ENCODE data around the gene MAST4.
"Not testable (repeated sequence)": the region's sequence is repeated elsewhere in the genome, so short reads cannot be mapped to it uniquely, and the experiment has no call there.

MAST4 gene

GRCh38 chr5:67102708-67103107 lies 506.5 kb downstream of the MAST4 start:
- no peak for DNase-seq

- no peak for DNase-seq
These were observed 508.7 kb downstream of the MAST4 start for GRCh38 chr5:67104859-67105258.

GRCh38 chr5:67105270-67105669 lies 509.1 kb downstream of the MAST4 start:
- no peak for DNase-seq

GRCh38 chr5:67106626-67107342 lies 510.6 kb downstream of the MAST4 start:
- DNase-seq = no peak

GRCh38 chr5:67111779-67112178 lies 515.6 kb downstream of the MAST4 start:
- DNase-seq = no peak

GRCh38 chr5:67115246-67115645 lies 519.1 kb downstream of the MAST4 start:
- no peak for DNase-seq

GRCh38 chr5:67115817-67116216 lies 519.6 kb downstream of the MAST4 start:
- DNase-seq = no peak

- DNase-seq = no peak
These were observed 521.9 kb downstream of the MAST4 start for GRCh38 chr5:67118050-67118620.

GRCh38 chr5:67119010-67119409 lies 522.8 kb downstream of the MAST4 start:
- no peak for DNase-seq

GRCh38 chr5:67120032-67120431 lies 523.8 kb downstream of the MAST4 start:
- no peak for DNase-seq

- no peak for DNase-seq
These were observed 527.6 kb downstream of the MAST4 start for GRCh38 chr5:67123819-67124218.

GRCh38 chr5:67124556-67124955 lies 528.4 kb downstream of the MAST4 start:
- no peak for DNase-seq

- DNase-seq = not testable (repeated sequence)
These were observed 531.2 kb downstream of the MAST4 start for GRCh38 chr5:67127347-67127895.

GRCh38 chr5:67129768-67130167 lies 533.6 kb downstream of the MAST4 start:
- DNase-seq = no peak

- DNase-seq = no peak
These were observed 537.0 kb downstream of the MAST4 start for GRCh38 chr5:67133217-67133616.

GRCh38 chr5:67133776-67134175 lies 537.6 kb downstream of the MAST4 start:
- no peak for DNase-seq

- DNase-seq = no peak
These were observed 539.3 kb downstream of the MAST4 start for GRCh38 chr5:67135381-67135984.

- DNase-seq = no peak
These were observed 542.8 kb downstream of the MAST4 start for GRCh38 chr5:67139030-67139429.

GRCh38 chr5:67140413-67140812 lies 544.2 kb downstream of the MAST4 start:
- no peak for DNase-seq

- no peak for DNase-seq
These were observed 545.5 kb downstream of the MAST4 start for GRCh38 chr5:67141644-67142043.

GRCh38 chr5:67142816-67143215 lies 546.6 kb downstream of the MAST4 start:
- no peak for DNase-seq

GRCh38 chr5:67143549-67143948 lies 547.4 kb downstream of the MAST4 start:
- no peak for DNase-seq

- DNase-seq = no peak
These were observed 548.0 kb downstream of the MAST4 start for GRCh38 chr5:67144183-67144639.

- DNase-seq = no peak
These were observed 550.4 kb downstream of the MAST4 start for GRCh38 chr5:67146574-67146973.
